DND-41 (cell line): ENCODE measurements around the gene WDR43.

Source experiments
- EZH2 ChIP-seq: IDR thresholded peaks from 3 replicates; pipeline ENCODE4 v1.6.1; 2012; ENCODE audit warnings: borderline replicate concordance, low read depth, mild to moderate bottlenecking, moderate library complexity, low read length, inconsistent platforms; ENCODE audit not compliant: severe bottlenecking
- TF ChIP-seq, protein P1 (sequence below): IDR thresholded peaks from 2 replicates; pipeline ENCODE4 v1.5.1; 2012; ENCODE audit warnings: borderline replicate concordance, low read length, moderate library complexity, mild to moderate bottlenecking; ENCODE audit not compliant: poor library complexity, severe bottlenecking; ENCODE audit errors: extremely low read depth

DNA sequence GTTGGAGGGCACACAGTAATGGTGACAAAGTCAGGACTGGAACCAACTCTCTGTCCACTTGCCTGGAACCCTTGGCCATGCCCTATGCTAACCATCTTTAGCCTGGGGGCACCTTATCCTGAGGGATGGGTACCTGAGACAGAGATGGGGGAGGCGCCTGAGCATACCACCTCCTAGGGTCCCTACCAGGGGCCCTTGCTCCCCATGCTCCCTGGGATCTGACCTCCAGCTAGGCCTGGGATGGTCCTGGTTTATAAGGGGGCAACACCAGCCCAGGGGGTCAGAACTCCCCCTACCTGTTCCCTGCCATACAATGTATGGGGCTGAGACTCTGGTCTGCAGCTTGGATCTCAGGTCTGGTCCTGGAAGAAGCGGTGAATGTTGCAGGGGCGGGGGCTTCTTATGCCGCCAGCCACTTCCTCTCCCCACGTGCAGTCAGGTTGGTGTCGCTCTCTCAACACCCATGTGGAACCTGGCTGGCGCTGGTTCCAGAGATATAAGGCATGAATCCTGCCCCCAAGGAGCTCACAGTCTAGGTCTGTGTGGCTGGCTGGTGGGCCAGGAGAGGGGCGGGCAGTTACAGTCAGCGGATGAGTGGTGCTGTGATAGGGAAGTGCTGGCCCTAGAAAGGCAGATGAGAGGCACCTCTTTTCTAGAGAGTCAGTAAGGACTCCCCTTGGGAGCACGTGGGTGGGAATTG is 82.9 kb downstream of the WDR43 start:
- TF ChIP-seq EZH2 = no peak
- TF ChIP-seq, protein P1, sequence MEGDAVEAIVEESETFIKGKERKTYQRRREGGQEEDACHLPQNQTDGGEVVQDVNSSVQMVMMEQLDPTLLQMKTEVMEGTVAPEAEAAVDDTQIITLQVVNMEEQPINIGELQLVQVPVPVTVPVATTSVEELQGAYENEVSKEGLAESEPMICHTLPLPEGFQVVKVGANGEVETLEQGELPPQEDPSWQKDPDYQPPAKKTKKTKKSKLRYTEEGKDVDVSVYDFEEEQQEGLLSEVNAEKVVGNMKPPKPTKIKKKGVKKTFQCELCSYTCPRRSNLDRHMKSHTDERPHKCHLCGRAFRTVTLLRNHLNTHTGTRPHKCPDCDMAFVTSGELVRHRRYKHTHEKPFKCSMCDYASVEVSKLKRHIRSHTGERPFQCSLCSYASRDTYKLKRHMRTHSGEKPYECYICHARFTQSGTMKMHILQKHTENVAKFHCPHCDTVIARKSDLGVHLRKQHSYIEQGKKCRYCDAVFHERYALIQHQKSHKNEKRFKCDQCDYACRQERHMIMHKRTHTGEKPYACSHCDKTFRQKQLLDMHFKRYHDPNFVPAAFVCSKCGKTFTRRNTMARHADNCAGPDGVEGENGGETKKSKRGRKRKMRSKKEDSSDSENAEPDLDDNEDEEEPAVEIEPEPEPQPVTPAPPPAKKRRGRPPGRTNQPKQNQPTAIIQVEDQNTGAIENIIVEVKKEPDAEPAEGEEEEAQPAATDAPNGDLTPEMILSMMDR = no peak
